ENCODE data around the gene MRS2. TPM values are rescaled to one million over a fixed set of nuclear protein-coding genes. Genes with fewer than 3 reads are reported as not detected.
A peak's percentile ranks its signal among the peaks of the same experiment; 100 is the strongest.
"Not testable (repeated sequence)": the region's sequence is repeated elsewhere in the genome, so short reads cannot be mapped to it uniquely, and the experiment has no call there.

MRS2 gene
- total RNA-seq, 1 donor from 2014 or later: 27.0 TPM

DNA sequence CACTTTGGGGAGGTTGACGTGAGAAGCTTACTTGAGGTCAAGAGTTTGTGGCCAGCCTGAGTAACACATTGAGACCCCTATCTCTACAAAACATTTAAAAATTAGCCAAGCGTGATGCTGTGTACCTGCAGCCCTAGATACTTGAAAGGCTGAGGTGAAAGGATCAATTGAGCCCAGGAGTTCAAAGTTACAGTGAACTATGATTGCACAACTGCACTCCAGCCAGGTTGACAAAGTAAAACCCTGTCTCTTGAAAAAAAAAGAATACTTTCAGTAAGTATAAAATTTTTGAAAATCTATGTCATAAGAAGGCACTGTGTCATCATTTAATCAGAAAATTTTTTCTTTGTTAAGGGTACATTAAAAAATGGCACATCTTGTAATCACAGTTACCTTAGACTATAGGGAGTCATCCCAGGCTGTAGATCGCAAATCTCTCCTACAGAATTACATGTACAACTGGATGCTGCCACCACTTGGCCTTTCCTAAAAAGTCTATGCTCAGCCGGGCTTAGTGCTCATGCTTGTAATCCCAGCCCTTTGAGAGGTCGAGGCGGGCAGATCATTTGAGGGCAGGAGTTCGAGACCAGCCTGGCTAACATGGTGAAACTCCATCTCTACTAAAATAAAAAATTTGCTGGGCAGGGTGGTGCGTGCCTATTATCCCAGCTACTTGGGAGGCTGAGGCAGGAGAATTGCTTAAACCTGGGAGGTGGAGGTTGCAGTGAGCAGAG, 17.0 kb upstream of the MRS2 start:
- DNase-seq (ENCODE audit: low spot score): no peak

DNA sequence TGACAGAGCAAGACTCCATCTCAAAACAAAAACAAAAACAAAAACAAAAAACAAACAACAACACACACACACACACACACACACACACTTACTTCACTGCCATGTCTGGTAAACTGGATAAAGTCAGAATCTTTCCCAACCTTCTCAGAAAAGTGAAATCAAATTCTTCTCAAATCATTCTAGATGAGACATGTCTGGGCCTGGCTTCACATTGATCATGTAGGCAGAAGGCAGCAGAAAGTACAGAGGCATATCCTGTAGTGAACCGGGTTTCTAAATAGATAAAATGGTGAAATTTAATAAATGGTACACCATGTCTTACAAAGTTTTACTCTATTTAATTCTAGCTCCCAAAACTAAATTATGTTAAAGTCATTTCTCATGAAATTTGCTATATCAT, 14.9 kb upstream of the MRS2 start:
- DNase-seq (ENCODE audit: low spot score): peak; percentile 14

DNA sequence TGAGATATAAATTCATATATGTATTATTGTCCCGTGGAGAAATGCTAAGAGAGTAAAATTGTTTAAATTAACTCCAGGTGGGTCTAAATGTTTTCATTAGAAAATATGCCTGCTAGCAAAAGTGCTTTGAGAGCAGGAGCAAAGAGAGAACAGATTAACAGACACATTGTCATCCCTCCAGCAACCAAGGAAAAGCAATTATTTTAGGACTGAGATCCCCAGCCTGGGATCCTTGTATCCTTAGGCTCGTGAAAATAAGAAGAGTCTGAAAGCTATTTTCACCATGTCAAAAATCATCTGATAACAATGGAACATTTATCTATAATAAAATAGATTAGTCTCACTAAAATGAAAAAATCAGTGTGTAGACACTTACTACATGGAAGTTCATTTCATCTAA, 11.5 kb upstream of the MRS2 start:
- no peak for DNase-seq (ENCODE audit: low spot score)

DNA sequence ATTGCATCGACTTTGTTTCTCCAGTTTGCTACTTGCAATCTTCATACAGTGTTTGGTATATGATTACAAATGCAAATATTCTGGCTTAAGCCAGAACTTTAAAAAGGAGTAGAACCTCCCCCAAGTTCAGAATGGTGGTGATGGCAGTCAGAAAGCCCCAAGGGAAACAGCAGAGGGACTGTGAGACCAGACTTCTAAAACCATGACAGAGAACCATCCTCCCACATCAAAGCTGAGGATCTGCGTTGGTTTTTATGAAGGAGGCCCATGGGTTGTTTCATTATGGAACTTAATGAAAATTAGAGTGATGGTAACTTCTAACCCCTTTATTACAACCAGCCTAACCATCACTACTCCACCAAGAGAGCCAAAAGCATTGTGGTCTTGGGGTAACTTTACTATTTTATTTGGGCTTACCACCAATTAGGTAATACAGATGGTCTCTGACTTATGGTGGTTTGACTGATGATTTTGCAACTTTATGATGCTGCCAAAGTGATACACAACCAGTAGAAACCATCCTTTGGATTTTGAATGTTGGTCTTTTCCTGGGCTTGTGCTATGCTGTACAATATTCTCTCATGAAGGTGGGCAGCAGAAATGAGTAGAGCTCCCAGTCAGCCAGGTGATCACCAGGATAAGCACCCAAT, 10.9 kb upstream of the MRS2 start:
- DNase-seq (ENCODE audit: low spot score): no peak

DNA sequence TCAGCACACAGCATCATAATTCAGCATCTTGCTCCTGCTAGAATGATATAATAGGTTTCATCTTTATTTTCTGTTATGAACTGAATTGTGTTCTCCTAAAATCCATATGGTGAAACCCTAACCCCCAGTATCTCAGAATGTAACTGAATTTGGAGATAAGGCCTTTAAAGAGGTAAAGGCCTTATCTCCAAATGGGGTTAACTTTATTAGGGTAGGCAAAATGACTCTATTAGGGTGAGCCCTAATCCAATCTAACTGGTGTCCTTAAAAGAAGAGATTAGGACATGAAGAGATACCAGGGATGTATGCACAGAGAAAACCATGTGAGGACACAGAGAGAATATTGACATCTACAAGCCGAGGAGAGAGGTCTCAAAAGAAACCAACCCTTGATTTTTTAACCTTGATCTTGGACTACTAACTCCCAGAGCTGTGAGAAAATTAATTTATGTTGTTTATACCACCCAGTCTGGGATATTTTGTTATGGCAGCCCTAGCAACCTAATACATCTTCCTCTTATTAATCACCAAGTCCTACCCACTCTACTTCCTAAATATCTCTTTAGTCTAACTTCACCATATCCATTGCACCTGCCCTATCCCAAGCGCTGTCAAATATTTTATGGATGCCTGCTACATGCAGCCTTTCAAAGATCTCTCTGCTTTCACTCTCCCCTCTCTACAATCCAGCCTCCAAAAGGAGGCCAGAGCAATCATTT, 8.5 kb upstream of the MRS2 start:
- DNase-seq (ENCODE audit: low spot score): no peak

DNA sequence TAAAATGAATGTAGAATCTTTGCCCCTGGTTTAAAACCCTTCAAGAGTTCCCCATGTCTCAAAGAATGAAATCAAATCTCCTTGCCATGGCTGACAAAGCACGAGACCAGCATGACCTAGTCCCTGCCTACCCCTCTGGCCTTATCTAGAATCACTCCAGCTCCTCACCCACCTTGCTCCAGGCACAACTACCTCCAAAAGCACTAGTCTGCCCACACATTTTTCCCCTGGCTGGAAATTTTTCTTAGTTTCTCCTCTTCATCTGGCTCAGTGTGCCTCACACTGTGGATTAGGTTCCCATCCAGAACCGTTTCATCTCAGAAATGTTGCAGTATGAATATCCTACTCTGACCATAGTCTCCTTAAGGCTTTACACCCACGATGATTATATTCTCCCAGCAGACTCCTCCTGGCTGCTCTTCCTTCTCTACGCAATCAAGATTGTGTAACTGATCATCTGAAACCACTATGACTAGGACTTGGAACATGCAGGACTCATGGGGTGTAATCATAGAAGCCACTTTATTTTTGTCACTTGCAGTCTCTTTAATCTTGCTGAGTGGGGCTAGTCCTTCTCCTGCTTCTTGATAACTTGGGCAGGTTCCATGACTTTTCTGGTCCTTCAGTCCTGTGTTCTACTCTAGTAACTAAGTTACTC, 7.8 kb upstream of the MRS2 start:
- no peak for DNase-seq (ENCODE audit: low spot score)

DNA sequence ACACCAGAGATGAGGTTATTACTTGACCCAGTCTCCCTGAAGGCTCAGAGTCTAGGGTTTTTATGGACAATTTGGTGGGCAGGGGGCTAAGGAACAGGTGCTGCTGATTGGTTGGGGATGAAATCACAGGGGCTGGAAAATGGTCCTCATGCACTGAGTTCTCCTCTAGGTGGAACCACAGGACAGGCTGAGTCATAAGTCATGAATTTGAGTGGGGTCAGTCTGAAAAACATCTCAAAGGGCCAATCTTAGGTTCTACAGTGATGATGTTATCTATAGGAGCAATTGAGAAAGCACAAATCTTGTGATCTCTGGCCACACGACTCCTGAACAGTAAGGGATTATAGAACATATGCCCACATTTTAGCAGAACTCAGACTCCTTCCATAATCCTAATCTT, 5.9 kb upstream of the MRS2 start:
- no peak for DNase-seq (ENCODE audit: low spot score)

DNA sequence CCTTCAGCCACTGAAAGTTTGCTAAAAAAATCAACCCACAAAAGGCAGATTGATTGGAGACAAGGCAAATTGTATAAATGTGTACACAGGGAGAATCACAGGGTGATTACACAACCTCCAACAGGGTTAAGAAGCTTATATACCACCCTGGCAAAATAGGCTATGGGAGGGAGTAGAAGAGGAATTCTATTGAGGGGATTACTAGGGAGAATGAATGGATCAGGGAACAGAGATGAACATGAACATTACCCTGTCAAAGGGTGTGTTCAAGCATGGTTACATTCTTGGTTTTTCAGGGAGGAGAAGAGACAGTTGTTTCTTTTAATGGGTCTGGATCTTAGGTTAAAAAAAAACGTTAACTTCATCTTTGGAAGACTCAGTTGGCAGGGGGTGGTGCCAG, 5.1 kb upstream of the MRS2 start:
- DNase-seq (ENCODE audit: low spot score): no peak

DNA sequence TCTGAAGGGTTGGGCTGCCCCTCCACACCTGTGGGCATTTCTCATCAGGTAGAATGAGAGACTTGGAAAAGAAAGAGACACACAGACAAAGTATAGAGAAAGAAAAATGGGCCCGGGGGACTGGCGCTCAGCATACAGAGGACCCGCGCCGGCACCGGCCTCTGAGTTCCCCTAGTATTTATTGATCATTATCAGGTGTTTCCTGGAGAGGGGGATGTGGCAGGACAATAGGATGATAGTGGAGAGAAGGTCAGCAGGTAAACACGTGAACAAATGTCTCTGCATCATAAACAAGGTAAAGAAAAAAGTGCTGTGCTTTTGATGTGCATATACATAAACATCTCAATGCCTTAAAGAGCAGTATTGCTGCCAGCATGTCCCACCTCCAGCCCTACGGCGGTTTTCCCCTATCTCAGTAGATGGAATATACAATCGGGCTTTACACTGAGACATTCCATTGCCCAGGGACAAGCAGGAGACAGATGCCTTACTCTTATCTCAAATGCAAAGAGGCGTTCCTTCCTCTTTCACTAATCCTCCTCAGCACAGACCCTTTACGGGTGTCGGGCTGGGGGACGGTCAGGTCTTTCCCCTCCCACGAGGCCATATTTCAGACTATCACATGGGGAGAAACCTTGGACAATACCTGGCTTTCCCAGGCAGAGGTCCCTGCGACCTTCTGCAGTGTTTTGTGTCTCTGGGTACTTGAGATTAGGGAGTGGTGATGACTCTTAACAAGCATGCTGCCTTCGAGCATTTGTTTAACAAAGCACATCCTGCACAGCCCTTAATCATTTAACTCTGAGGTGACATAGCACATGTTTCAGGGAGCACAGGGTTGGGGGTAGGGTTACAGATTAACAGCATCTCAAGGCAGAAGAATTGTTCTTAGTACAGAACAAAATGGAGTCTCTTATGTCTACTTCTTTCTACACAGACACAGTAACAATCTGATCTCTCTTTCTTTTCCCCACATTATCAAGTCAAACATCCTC, 2.4 kb upstream of the MRS2 start:
- DNase-seq (ENCODE audit: low spot score): not testable (repeated sequence)

DNA sequence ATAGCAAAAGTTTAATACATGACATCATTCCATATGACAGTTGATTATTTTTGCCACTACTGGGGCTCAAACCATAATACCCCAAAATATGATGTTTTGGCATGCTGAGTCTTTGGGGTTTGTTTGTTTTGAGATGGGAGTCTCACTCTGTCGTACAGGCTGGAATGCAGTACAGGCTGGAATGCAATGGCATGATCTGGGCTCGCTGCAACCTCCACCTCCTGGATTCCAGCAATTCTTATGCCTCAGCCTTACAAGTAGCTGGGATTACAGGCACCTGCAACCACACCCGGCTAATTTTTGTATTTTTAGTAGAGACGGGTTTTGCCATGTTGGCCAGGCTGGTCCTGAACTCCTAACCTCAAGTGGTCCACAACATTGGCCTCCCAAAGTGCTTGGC, 1.3 kb upstream of the MRS2 start:
- no peak for DNase-seq (ENCODE audit: low spot score)

DNA sequence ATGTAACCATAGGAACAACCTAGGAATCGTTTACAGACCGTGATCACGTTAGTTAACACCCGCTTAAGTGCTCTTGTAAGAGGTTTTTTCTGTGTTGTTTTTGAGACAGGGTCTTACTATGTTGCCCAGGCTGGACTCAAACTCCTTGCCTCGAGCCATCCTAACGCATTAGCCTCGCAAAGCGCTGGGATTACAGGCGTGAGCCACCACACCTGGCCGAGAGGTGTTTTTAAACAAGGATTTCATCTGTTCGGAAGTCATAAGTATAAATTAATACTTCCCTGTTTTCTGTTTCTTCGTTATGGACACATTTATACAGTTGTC, 727 bp downstream of the MRS2 start:
- no peak for DNase-seq (ENCODE audit: low spot score)

DNA sequence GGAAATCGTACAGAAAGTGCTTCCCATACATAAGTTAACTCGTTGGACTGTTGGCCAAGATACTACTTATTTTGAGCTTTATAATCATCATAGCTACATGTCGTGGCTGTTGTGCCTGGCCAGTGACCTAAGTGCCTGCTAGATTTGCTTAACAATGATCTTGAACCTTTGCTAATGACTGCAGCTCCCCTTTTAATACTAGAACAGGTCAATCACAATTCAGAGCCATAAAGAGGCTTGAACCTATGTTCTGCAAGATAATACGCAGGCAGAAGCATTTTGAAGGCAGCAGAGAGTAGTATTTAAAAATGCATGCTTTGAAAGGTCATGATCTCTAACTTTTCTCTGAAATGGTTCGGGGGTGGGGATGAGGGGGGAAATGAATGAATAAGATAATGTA, 2.5 kb downstream of the MRS2 start:
- no peak for DNase-seq (ENCODE audit: low spot score)

DNA sequence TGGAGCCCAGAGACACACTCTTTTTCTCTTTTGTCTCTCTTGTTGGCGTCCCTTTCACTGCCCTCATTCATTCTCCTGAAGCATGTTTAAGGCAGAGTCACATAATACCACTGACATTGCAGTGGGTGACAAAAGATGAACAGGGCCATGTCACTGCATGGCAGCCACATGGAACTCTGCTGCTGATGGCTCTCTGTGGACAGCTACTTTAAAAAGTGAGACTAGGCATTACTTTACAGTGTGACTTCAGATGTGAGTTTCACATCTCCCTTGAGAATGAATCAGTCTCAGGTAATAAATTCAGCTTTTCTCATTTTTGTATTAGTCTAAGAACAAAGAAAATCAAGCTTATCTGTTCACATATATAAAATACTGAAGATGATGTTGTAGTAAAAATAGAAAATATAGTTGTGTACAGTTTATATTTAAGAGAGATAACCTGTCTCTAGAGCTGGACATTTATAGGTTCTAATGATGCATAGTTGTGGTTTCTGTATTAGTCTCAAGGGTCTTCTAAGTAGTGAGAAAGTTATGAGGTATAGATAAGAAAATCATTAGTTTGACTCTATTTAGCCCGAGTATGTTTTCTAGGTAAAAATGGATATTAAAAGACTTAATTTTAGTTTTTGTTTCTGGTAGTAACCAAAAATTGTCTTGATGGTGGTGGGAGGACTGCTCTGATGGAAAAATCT, 6.1 kb downstream of the MRS2 start:
- DNase-seq (ENCODE audit: low spot score): no peak

DNA sequence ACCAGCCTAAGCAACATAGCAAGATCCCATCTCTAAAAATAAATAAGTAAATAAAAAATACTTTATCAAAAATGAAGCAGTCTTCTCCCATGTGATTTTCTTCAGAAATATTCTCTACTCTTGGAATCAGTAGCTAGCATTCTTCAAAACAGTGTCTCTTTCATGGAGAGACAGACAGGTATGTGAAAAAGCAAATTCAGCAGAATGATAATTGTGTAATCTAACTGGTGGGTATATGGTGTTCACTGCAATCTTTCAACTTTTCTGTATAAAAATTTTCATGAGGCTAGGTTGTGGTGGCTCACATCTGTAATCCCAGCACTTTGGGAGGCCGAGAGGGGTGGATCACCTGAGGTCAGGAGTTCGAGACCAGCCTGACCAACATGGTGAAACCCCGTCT, 7.9 kb downstream of the MRS2 start:
- DNase-seq (ENCODE audit: low spot score): no peak

DNA sequence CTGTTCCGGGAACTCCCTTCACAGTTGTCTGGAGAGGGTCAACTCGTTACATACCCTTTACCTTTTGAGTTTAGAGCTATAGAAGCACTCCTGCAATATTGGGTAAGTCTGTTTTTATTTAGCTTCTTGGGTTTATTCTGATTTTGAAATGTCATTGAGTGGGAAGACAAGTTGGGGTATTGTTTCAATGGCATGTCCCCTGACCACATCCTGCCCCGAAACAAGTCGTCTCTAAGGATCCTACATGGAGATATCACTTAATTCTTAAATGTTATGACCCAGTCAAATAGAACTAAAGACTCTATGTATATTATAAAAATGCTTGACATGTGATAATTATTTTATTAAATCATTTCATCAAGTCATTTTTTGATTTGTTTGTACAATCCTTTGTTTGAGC, 9.6 kb downstream of the MRS2 start:
- no peak for DNase-seq (ENCODE audit: low spot score)

DNA sequence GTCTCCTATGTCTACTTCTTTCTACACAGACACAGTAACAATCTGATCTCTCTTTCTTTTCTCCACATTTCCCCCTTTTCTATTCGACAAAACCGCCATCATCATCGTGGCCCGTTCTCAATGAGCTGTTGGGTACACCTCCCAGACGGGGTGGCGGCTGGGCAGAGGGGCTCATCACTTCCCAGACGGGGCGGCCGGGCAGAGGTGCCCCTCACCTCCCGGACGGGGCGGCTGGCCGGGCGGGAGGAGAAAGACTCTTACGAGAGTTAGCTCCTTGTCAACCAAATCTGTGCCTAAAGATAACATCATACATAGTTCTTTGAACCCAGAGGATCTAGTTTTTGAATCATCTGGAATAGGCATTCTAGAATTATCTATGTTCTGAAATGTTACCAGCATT, 11.8 kb downstream of the MRS2 start:
- not testable (repeated sequence) for DNase-seq (ENCODE audit: low spot score)

DNA sequence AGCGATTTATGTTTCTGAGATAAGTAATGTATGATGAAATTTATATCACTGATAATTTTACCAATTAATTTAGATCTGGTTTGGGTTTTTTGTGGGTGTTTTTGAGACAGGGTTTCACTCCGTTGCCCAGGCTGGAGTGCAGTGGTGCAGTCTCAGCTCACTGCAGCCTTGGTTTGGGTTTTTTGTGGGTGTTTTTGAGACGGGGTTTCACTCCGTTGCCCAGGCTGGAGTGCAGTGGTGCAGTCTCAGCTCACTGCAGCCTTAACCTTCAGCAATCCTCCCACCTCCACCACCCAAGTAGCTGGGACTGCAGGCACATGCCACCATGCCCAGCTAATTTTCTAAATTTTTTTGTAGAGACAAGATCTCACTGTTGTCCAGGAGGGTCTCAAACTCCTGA, 13.0 kb downstream of the MRS2 start:
- no peak for DNase-seq (ENCODE audit: low spot score)

DNA sequence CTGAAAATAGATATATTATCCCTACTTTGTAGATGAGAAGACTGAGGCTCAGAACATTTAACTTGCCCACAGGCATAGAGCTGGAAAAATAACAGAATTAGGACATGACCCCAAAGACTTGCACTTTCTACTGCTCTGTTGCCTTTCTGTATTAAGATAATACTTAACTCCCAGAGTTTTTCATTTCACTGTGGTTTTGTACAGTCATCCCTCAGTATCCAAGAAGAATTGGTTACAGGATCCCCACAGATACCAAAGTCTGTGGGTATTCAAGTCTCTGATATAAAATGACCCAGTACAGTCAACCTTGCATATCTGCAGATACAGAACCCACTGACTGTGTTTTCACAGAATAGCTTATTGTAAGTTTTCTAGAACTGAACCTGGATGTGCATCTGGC, 16.8 kb downstream of the MRS2 start:
- no peak for DNase-seq (ENCODE audit: low spot score)

DNA sequence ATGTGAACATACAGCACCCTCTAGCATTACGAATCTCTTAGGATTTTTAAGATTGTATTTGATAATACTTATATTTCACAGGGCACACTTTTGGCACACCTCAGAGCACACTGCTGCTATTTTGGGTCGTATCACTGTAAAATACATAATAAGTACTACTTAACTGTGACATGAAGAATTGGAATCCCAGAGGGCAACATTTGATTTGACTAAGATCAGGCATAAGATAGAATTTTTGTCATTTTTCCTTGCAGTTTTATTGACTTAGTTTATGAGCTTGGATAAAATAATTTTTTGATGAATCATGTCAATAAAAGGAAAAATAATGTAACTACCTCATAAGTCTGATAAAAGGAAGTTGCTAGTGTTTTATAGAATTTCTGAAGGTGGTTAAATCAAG, 22.4 kb downstream of the MRS2 start:
- no peak for DNase-seq (ENCODE audit: low spot score)

DNA sequence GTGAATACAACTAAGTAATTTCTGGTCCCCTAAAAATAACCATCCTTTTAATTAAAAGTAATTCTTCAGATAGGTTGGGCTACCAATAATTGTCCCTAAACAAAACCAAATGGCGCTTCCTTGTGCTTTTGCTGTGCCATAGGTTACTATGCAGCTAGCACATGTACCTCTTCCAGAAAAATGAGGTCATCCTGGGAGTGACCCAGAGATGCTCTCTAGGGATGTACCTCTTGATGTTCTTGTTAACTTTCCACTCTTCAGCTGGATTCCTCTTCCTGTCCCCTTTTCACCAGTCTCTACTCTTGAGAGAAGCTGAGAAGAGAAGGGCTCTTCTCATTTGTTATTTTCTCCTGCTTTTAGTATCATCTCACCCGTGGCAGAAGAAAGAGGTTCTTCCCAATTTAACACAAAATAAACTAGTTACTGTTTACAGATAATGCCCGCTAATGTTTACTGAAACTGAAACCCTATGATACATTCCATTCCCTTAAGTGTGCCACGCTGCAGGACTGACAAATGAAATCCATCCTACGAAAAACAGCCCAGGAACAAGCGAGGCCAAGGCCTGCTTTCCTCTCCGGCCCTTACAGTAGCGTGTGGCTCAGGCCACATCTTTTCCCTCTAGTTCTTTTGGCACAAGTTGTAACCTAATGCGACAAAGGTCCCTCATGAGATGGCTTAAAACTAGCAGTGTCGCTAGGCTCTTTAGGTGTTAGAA, 24.2 kb downstream of the MRS2 start:
- no peak for DNase-seq (ENCODE audit: low spot score)
